PC-3 (cell line): ENCODE measurements around the gene ZFP36L2.

Experiments
- EZH2 ChIP-seq: fragments of 300-600 bp; sonication (generic); IDR thresholded peaks from one replicate; pipeline ENCODE4 v1.6.1; 2017; ENCODE audit warnings: antibody characterized with exemption, mild to moderate bottlenecking, low read length; ENCODE audit not compliant: unreplicated experiment
- TF ChIP-seq, protein P1 (sequence below): fragments of 300-600 bp; sonication (generic); conservative IDR thresholded peaks from 2 replicates; pipeline ENCODE4 v1.5.1; 2017; ENCODE audit warnings: antibody characterized with exemption, low read depth, mild to moderate bottlenecking, low read length

DNA sequence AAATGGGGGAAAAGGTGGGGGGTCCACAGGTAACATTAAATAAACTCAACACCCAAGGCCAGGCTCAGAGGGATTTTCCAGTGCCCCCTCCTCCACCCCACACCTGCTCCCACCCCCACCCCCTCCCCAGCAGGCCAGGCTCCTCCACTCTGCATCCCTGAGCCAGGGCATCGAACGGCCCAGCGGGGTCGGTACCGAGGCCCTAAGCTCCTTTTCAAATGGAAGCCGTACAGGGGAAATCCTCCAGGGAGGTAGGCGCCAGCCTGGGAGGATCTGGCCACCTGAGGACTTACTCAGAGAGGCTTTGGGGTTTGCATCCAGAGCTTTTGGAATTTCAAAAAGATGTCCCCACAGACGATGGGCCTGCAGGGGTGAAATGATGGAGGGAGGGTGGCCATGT, 46.5 kb downstream of the ZFP36L2 start:
- no peak for TF ChIP-seq EZH2
- TF ChIP-seq, protein P1, sequence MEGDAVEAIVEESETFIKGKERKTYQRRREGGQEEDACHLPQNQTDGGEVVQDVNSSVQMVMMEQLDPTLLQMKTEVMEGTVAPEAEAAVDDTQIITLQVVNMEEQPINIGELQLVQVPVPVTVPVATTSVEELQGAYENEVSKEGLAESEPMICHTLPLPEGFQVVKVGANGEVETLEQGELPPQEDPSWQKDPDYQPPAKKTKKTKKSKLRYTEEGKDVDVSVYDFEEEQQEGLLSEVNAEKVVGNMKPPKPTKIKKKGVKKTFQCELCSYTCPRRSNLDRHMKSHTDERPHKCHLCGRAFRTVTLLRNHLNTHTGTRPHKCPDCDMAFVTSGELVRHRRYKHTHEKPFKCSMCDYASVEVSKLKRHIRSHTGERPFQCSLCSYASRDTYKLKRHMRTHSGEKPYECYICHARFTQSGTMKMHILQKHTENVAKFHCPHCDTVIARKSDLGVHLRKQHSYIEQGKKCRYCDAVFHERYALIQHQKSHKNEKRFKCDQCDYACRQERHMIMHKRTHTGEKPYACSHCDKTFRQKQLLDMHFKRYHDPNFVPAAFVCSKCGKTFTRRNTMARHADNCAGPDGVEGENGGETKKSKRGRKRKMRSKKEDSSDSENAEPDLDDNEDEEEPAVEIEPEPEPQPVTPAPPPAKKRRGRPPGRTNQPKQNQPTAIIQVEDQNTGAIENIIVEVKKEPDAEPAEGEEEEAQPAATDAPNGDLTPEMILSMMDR, result no peak
